HEK293 (cell line): ENCODE data around the gene ADD2.
A peak's percentile ranks its signal among the peaks of the same experiment; 100 is the strongest.
"Not testable (repeated sequence)": the region's sequence is repeated elsewhere in the genome, so short reads cannot be mapped to it uniquely, and the experiment has no call there.

Experiments
- CTCF ChIA-PET: fragments of 350-600 bp; formaldehyde crosslinking; extraction: SDS; loops from one replicate; lab custom pipeline; 2021; ENCODE audit warnings: antibody characterized with exemption; lab: Yijun Ruan, JAX
- POLR2A ChIA-PET: fragments of 300-600 bp; formaldehyde crosslinking; extraction: SDS; loops from one replicate; lab custom pipeline; 2020; ENCODE audit warnings: antibody characterized with exemption, inconsistent platforms; lab: Yijun Ruan, JAX
- H3K27ac ChIP-seq: fragments of 200-500 bp; sonication (Bioruptor generic); 2 replicates; pipeline ENCODE4 v1.5.1; 2014; ENCODE audit warnings: low read depth, low read length, control low read depth, inconsistent platforms; ENCODE audit errors: extremely low read depth
- H3K36me3 ChIP-seq, 2 experiments: fragments of 200-500 bp in 1 of 2; sonication (Bioruptor generic) in 1 of 2; 1 replicate in 1 of 2; 2 replicates in 1 of 2; pipeline ENCODE4 v1.5.1; 2014 to 2017; ENCODE audit warnings: inconsistent platforms in 2 of 2, low read length in 2 of 2; ENCODE audit not compliant: control insufficient read depth in 2 of 2, insufficient read depth in 1 of 2
- H3K4me1 ChIP-seq: fragments of 200-500 bp; sonication (Bioruptor generic); 2 replicates; pipeline ENCODE4 v1.5.1; 2014; ENCODE audit warnings: mild to moderate bottlenecking, low read length, inconsistent platforms; ENCODE audit not compliant: control insufficient read depth, insufficient read depth
- H3K4me3 ChIP-seq: 2 replicates; pipeline ENCODE4 v1.5.1; 2011; ENCODE audit warnings: low read depth, mild to moderate bottlenecking, control low read depth, low read length, moderate library complexity
- H3K9me3 ChIP-seq: fragments of 200-500 bp; sonication (Bioruptor generic); 2 replicates; pipeline ENCODE4 v1.5.1; 2014; ENCODE audit warnings: low read depth, low read length, inconsistent platforms; ENCODE audit not compliant: control insufficient read depth, insufficient read depth
- ATF2 ChIP-seq: fragments of 450-650 bp; formaldehyde crosslinking; IDR thresholded peaks from 2 replicates; pipeline ENCODE4 v1.5.1; 2016; ENCODE audit warnings: missing biosample characterization, missing genetic modification characterization, low read depth
- PRDM10 ChIP-seq: fragments of 450-650 bp; formaldehyde crosslinking; IDR thresholded peaks from 2 replicates; pipeline ENCODE4 v1.5.1; 2016; ENCODE audit warnings: missing biosample characterization, missing genetic modification characterization
- SCRT2 ChIP-seq: fragments of 450-650 bp; formaldehyde crosslinking; IDR thresholded peaks from 2 replicates; pipeline ENCODE4 v1.5.1; 2016; ENCODE audit warnings: missing biosample characterization, missing genetic modification characterization
- SETDB1 ChIP-seq: IDR thresholded peaks from one replicate; pipeline ENCODE4 v1.6.1; 2017; ENCODE audit warnings: mild to moderate bottlenecking, low read length, moderate library complexity, mixed read lengths; ENCODE audit not compliant: insufficient read length
- ZNF146 ChIP-seq: fragments of 450-650 bp; formaldehyde crosslinking; IDR thresholded peaks from 2 replicates; pipeline ENCODE4 v1.5.1; 2016; ENCODE audit warnings: missing biosample characterization, missing genetic modification characterization
- ZNF184 ChIP-seq: fragments of 450-650 bp; IDR thresholded peaks from 2 replicates; pipeline ENCODE4 v1.5.1; 2018; ENCODE audit warnings: missing biosample characterization, mild to moderate bottlenecking, missing genetic modification characterization
- ZNF211 ChIP-seq: fragments of 450-650 bp; formaldehyde crosslinking; IDR thresholded peaks from 2 replicates; pipeline ENCODE4 v1.5.1; 2016; ENCODE audit warnings: low read depth, missing biosample characterization, missing genetic modification characterization
- ZNF302 ChIP-seq: fragments of 450-650 bp; formaldehyde crosslinking; IDR thresholded peaks from 2 replicates; pipeline ENCODE4 v1.5.1; 2016; ENCODE audit warnings: missing biosample characterization, missing genetic modification characterization, low read depth
- ZNF311 ChIP-seq: fragments of 450-650 bp; formaldehyde crosslinking; IDR thresholded peaks from 2 replicates; pipeline ENCODE4 v1.5.1; 2017; ENCODE audit warnings: missing biosample characterization, missing genetic modification characterization, borderline replicate concordance
- ZNF366 ChIP-seq: fragments of 450-650 bp; formaldehyde crosslinking; conservative IDR thresholded peaks from 2 replicates; pipeline ENCODE4 v1.5.1; 2016; ENCODE audit warnings: missing biosample characterization, missing genetic modification characterization
- ZNF48 ChIP-seq: fragments of 450-650 bp; formaldehyde crosslinking; IDR thresholded peaks from 2 replicates; pipeline ENCODE4 v1.5.1; 2016; ENCODE audit warnings: missing biosample characterization, missing genetic modification characterization
- ZNF654 ChIP-seq: fragments of 450-650 bp; formaldehyde crosslinking; IDR thresholded peaks from 2 replicates; pipeline ENCODE4 v1.5.1; 2016; ENCODE audit warnings: low read depth, missing biosample characterization, missing genetic modification characterization
- ZNF658 ChIP-seq: fragments of 450-650 bp; formaldehyde crosslinking; IDR thresholded peaks from 2 replicates; pipeline ENCODE4; 2016; ENCODE audit warnings: missing biosample characterization, missing genetic modification characterization
- TF ChIP-seq, protein P1 (sequence below): fragments of 450-650 bp; formaldehyde crosslinking; IDR thresholded peaks from 2 replicates; pipeline ENCODE4 v1.5.1; 2016; ENCODE audit warnings: missing biosample characterization, missing genetic modification characterization

The ADD2 gene

GRCh38 chr2:70655211-70655610 is 112.8 kb downstream of the ADD2 start:
- CTCF ChIA-PET, result interaction anchor here (0.7 to 3.0 kb wide), 13 partner anchors 53 to 357 kb away, joined by 3 to 20 read pairs (median 5); partner anchors contain the start of gene ADD2
- POLR2A ChIA-PET, result not testable (repeated sequence)

GRCh38 chr2:70651727-70652126 is 116.3 kb downstream of the ADD2 start:
- TF ChIP-seq ZNF184 (tag by site-specific recombination), result no peak
- TF ChIP-seq, protein P1, sequence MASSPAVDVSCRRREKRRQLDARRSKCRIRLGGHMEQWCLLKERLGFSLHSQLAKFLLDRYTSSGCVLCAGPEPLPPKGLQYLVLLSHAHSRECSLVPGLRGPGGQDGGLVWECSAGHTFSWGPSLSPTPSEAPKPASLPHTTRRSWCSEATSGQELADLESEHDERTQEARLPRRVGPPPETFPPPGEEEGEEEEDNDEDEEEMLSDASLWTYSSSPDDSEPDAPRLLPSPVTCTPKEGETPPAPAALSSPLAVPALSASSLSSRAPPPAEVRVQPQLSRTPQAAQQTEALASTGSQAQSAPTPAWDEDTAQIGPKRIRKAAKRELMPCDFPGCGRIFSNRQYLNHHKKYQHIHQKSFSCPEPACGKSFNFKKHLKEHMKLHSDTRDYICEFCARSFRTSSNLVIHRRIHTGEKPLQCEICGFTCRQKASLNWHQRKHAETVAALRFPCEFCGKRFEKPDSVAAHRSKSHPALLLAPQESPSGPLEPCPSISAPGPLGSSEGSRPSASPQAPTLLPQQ, result no peak
- peak; percentile 74 for TF ChIP-seq SETDB1
- TF ChIP-seq ZNF311, result no peak
- no peak for TF ChIP-seq ATF2
- no peak for TF ChIP-seq ZNF302 (tag by site-specific recombination)
- no peak for TF ChIP-seq ZNF658 (tag by site-specific recombination)
- Histone ChIP-seq H3K36me3 (no peaks in the 10 kb centered on the region), H3K27ac (no peak overlapping the region), H3K4me1 (no peaks in the 10 kb centered on the region), H3K4me3 (no peak overlapping the region), H3K9me3 (no peaks in the 10 kb centered on the region)
- POLR2A ChIA-PET, result no interaction called here
- CTCF ChIA-PET, result interaction anchor here (0.5 to 2.2 kb wide), 4 partner anchors 210 to 730 kb away, joined by 3 to 16 read pairs (median 4); partner anchors contain the start of gene FAM136A

More at GRCh38 chr2:70655211-70655610, 112.8 kb downstream of the ADD2 start:
- TF ChIP-seq PRDM10 (tag by site-specific recombination) (peak; percentile 40; the same call in 1 of the 2 replicates), ZNF654 (peak; percentile 48), SCRT2 (0 out of 2 replicates have a peak, but pooled peaks have one; percentile 19)
- TF ChIP-seq, all 188 proteins: peak for 3; not testable (repeated sequence) for 185
- H3K36me3 ChIP-seq, H3K9me3 ChIP-seq, H3K4me3 ChIP-seq, H3K27ac ChIP-seq, H3K4me1 ChIP-seq: not testable (repeated sequence)

DNA sequence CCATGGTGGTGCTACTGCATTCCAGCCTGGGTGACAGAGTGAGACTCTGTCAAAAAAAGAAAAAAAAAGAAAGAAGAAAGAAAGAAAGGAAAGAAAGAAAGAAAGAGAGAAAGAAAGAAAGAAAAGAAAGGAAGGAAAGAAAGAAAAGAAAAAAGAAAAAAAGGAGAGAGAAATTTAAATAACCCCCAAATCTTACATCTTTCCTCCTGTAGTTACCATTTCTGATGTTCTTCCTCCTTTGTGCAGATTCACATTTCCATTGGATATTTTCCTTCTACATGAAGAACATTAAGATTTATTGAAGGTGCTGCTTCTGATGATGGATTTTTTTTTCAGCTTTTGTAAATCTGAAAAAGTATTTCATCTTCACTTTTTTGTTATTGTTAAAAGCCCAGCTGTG is 117.0 kb downstream of the ADD2 start:
- POLR2A ChIA-PET, result no interaction called here
- no peaks in the 10 kb centered on the region for H3K36me3 ChIP-seq
- no peaks in the 10 kb centered on the region for H3K9me3 ChIP-seq
- H3K4me3 ChIP-seq, result no peak overlapping the region
- H3K27ac ChIP-seq, result no peak overlapping the region
- no peak for TF ChIP-seq ZNF146 (tag by site-specific recombination)
- TF ChIP-seq ZNF366 (tag by site-specific recombination), result peak; percentile 42
- no peak for TF ChIP-seq ZNF48 (tag by site-specific recombination)
- TF ChIP-seq ZNF211 (tag by site-specific recombination), result no peak
- H3K4me1 ChIP-seq, result no peaks in the 10 kb centered on the region
- CTCF ChIA-PET, result interaction anchor here (0.5 to 7.9 kb wide), 4 partner anchors 310 to 729 kb away, joined by 3 to 163 read pairs (median 10); partner anchors contain the start of gene FAM136A
